Measurements from ENCODE around the gene LRMDA. TPM values are rescaled to one million over a fixed set of nuclear protein-coding genes. Genes with fewer than 3 reads are reported as not detected.

LRMDA gene
- total and polyA plus RNA-seq, 2 donors (not counting 3 experiments of a cell fraction or from before 2014, with no cell fraction given), result 9.7 to 18.0 TPM

DNA sequence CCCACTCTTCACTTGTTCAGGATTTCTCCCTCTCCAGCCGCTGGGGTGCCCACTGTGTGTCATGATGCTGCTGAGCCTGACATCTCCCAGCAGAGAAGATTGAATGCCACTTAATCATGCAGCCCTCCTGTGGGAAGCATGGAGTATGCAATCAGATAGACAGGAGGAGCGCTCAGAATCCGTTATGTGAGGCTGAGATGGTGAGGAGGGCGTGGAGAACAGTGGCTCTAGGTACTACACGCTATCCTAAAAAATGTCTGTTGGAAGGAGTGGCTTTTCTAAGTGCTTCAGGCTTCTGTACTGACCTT, 334.3 kb downstream of the LRMDA start:
- Histone ChIP-seq H3K9me1 (replicated peaks; ENCODE audit: control insufficient read depth, extremely low read depth, insufficient read depth, low read length) (peaks cover 2% of the 10 kb centered on the region), H3K27ac (ENCODE audit: insufficient read depth, low read depth, low read length) (no peak overlapping the region), H3K4me1 (ENCODE audit: control insufficient read depth, extremely low read depth, insufficient read depth, low read length) (no peaks in the 10 kb centered on the region), H2AFZ (ENCODE audit: low read depth, low read length) (no peak overlapping the region), H3K4me2 (ENCODE audit: insufficient read depth, low read length) (no peak overlapping the region), H3K79me2 (ENCODE audit: control insufficient read depth, insufficient read depth, low read length) (no peaks in the 10 kb centered on the region), H3K36me3 (ENCODE audit: control insufficient read depth in 2 of 2, extremely low read depth in 1 of 2, insufficient read depth in 2 of 2, low read length in 2 of 2) (no peaks in the 10 kb centered on the region), H3K9me3 (replicated peaks; ENCODE audit: control insufficient read depth, insufficient read depth, low read length) (no peaks in the 10 kb centered on the region), H3K4me3 (replicated peaks in 1 of 3; ENCODE audit: insufficient read depth in 1 of 3, low read depth in 1 of 3, low read length in 3 of 3) (no peak overlapping the region), H4K20me1 (replicated peaks; ENCODE audit: control insufficient read depth, extremely low read depth, insufficient read depth, low read length) (no peaks in the 10 kb centered on the region), H3K27me3 (ENCODE audit: control insufficient read depth in 2 of 2, insufficient read depth in 2 of 2, low read length in 2 of 2) (no peaks in the 10 kb centered on the region), H3K9ac (replicated peaks; ENCODE audit: extremely low read depth, insufficient read depth, low read length) (no peak overlapping the region)
- POLR2A ChIA-PET, result no interaction called here
- no TSS peak for BruUV-seq (replicated peaks)
- TF ChIP-seq MAX (IDR thresholded peaks at IDR 0.05; ENCODE audit: insufficient read depth, insufficient read length), result no peak
- no peak for TF ChIP-seq FOS (IDR thresholded peaks at IDR 0.05; ENCODE audit: borderline replicate concordance, insufficient read depth, low read length)
- TF ChIP-seq MYC (IDR thresholded peaks at IDR 0.05; ENCODE audit: low read depth, low read length), result no peak
- no peak for TF ChIP-seq CTCF (IDR thresholded peaks at IDR 0.05; ENCODE audit: extremely low read depth in 1 of 2, insufficient read depth in 1 of 2, low read depth in 1 of 2, low read length in 2 of 2)
- no peak for TF ChIP-seq JUN (IDR thresholded peaks at IDR 0.05; ENCODE audit: borderline replicate concordance, insufficient read depth, insufficient read length, low read depth)
- TF ChIP-seq POLR2AphosphoS5 (IDR thresholded peaks at IDR 0.05; ENCODE audit: insufficient read depth, low read depth, low read length), result no peak
- no peak for TF ChIP-seq POLR2A (IDR thresholded peaks at IDR 0.05; ENCODE audit: low read depth, low read length)
- no peak for TF ChIP-seq EZH2 (IDR thresholded peaks at IDR 0.05; ENCODE audit: borderline replicate concordance, low read depth, low read length, severe bottlenecking)
- no peak for TF ChIP-seq GATA2 (IDR thresholded peaks at IDR 0.05; ENCODE audit: insufficient read depth, insufficient read length, low read depth, low read length)
- CTCF ChIA-PET, result no interaction called here
- DNase-seq (ENCODE audit: low read depth, low spot score) (no peak), FAIRE-seq (no peak)
- intact Hi-C loops (cut with micrococcal nuclease) (no loop called here), dilution Hi-C loops (cut with MboI; ENCODE audit: extremely low pct_ligation_motif_present, low sequenced_read_pairs) (no loop called here)
